HG02870 (cell line): ENCODE results near the gene MYLK.

Experiments
- ATAC-seq: cut with Tn5 transposase; IDR thresholded peaks from one replicate; pipeline ENCODE4 v1.9.1; 2021; ENCODE audit warnings: mild to moderate bottlenecking, moderate library complexity; ENCODE audit not compliant: unreplicated experiment

Gene MYLK

GRCh38 chr3:123821920-123822319 lies 62.2 kb downstream of the MYLK start:
- no peak for ATAC-seq

- ATAC-seq: no peak
These were observed 64.2 kb downstream of the MYLK start for GRCh38 chr3:123819949-123820348.

GRCh38 chr3:123818921-123819429 lies 65.2 kb downstream of the MYLK start:
- ATAC-seq: no peak

- ATAC-seq: no peak
These were observed 65.7 kb downstream of the MYLK start for GRCh38 chr3:123818324-123818920.

- ATAC-seq: no peak
These were observed 66.7 kb downstream of the MYLK start for GRCh38 chr3:123817413-123817812.

GRCh38 chr3:123816673-123817207 lies 67.4 kb downstream of the MYLK start:
- ATAC-seq: no peak

GRCh38 chr3:123815981-123816380 lies 68.2 kb downstream of the MYLK start:
- ATAC-seq: no peak

- ATAC-seq: no peak
These were observed 70.3 kb downstream of the MYLK start for GRCh38 chr3:123813876-123814275.

- ATAC-seq: no peak
These were observed 74.5 kb downstream of the MYLK start for GRCh38 chr3:123809597-123809996.

- no peak for ATAC-seq
These were observed 75.3 kb downstream of the MYLK start for GRCh38 chr3:123808812-123809211.

GRCh38 chr3:123807820-123808219 lies 76.3 kb downstream of the MYLK start:
- ATAC-seq: no peak

- ATAC-seq: no peak
These were observed 78.6 kb downstream of the MYLK start for GRCh38 chr3:123805504-123805903.

GRCh38 chr3:123805101-123805500 lies 79.0 kb downstream of the MYLK start:
- no peak for ATAC-seq

- no peak for ATAC-seq
These were observed 79.5 kb downstream of the MYLK start for GRCh38 chr3:123804676-123805075.

- ATAC-seq: no peak
These were observed 80.6 kb downstream of the MYLK start for GRCh38 chr3:123803521-123803920.

GRCh38 chr3:123802007-123802625 lies 82.0 kb downstream of the MYLK start:
- no peak for ATAC-seq

GRCh38 chr3:123801474-123801873 lies 82.7 kb downstream of the MYLK start:
- ATAC-seq: no peak

GRCh38 chr3:123800362-123800682 lies 83.8 kb downstream of the MYLK start:
- ATAC-seq: no peak

- no peak for ATAC-seq
These were observed 84.4 kb downstream of the MYLK start for GRCh38 chr3:123799544-123800361.

GRCh38 chr3:123798550-123798949 lies 85.6 kb downstream of the MYLK start:
- ATAC-seq: no peak

GRCh38 chr3:123795471-123796251 lies 88.5 kb downstream of the MYLK start:
- no peak for ATAC-seq
